Hindlimb muscle (tissue), 1 donor: ENCODE measurements around the gene CAV1. TPM values are rescaled to one million over a fixed set of nuclear protein-coding genes. Genes with fewer than 3 reads are reported as not detected.
"Not testable (repeated sequence)": the region's sequence is repeated elsewhere in the genome, so short reads cannot be mapped to it uniquely, and the experiment has no call there.

Source experiments
- DNase-seq: peaks from one replicate; pipeline ENCODE4 v3.0.0-alpha.2; 2013
- polyA plus RNA-seq: library from polyadenylated mRNA; unstranded; fragments of 120-200 nt; gene quantifications from one replicate; pipeline ENCODE4 v1.2.1, GENCODE V29; 2013; ENCODE audit not compliant: insufficient read length

The CAV1 gene
- polyA plus RNA-seq, 1 donor, result 196 TPM

DNA sequence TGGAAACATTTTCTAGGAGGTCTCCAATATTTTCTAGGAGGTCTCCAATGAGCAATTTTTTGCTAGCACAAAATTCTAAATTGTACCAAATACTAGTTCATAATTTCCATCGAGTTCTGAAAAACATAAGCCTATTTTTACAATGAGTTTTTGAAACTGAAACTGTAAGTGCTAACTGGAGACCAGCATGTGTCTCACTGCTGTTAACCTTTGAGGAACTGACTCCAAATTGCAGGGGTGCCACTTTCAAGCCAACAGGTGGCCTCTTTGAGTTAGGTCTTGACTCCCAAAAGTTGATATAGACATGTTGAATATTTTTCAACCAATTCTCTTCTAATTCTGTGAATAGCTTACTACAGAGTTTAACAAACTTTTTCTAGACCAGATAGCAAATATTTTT lies 58.8 kb downstream of the CAV1 start:
- DNase-seq, result no peak

- no peak for DNase-seq
Observed at GRCh38 chr7:116584721-116585120, 59.9 kb downstream of the CAV1 start.

DNA sequence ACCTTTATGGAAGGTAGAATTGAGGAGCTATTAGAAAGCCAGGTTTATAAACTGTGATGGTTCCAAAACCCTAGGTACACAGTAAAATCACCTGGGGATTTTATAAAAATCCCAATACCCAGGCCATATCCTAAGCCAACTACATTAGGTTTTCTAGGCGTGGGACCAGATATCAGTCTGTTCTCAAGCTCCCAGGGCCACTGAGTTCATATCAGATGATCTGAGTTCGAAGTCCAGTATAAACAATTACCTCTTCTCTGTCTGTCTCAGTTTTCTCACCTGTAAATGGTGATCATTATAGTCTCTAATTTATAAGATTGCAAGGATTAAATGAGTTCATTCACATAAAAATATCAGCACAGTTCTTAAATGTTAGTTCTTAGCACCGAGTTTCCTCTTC lies 60.6 kb downstream of the CAV1 start:
- DNase-seq, result no peak

- no peak for DNase-seq
Observed at GRCh38 chr7:116585967-116586366, 61.1 kb downstream of the CAV1 start.

- DNase-seq, result not testable (repeated sequence)
Observed at GRCh38 chr7:116587200-116587599, 62.4 kb downstream of the CAV1 start.

DNA sequence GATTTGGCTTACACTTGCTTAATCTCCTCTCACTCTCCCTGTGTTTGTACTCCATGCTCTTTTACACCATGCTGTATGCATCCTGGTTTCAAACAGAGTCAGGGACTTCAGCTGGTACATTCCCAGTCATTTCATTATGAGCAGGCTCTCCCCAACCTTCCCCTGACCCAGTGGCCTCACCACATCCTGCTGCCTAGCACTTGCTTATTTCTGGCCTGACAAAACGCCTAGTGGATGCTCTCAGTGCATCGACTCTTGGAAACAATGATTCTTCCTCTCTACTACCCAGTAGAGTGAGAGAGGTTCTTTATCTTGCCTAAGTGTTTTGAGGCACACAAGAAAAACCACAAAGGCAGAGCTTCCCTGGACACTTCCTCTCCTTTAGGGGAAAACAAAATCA lies 63.4 kb downstream of the CAV1 start:
- DNase-seq, result no peak

GRCh38 chr7:116588641-116589594 lies 64.1 kb downstream of the CAV1 start:
- no peak for DNase-seq

DNA sequence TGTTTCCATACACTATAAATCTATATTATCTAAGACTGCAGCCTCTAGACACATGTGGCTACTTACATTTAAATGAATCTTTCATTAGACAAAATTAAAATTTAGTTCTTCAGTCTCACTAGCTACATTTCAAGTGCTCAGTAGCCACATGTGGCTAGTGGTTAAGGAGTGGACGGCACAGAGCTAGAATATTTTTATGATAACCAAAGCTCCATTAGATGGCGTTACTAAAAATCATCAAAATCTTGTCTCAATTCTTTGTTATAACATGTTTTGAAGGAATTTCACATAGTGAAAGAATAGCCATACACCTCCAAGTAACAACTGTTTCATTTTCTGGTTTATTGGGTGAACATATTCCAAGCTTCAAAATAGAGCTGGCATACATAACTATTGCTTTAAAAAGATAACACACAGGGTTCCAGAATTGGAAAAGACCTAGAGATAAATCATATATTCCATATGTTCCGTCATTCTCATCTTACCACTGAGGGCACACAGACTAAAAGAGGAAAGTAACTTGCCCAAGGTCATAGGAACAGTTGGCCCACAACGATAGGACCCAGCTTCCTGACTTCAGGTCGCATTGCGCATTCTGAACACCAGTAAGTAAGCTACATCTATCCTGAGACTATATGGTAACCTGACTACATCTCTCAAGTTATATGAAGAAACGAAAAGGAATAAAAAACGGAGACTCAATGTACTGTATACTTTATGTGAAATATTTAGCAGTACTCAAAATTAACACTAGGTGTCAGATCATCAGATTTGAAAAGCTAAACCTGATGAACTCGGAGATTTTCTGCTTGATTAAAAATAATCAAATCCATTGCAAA lies 66.6 kb downstream of the CAV1 start:
- DNase-seq, result no peak

DNA sequence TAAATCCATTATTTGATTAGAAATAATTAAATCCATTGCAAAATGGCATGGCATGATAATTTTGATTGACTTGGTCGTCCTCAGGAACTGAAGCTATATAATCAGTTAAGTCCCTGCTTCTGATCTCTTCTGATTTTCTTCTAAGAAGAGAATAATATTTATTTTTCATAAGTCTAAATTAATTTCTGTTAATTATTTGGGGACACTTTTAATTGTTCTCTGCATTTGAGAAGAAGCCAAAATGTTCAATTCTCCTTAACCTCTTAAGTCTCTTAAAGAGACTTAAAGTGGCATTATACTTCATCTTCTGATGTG lies 67.2 kb downstream of the CAV1 start:
- no peak for DNase-seq

DNA sequence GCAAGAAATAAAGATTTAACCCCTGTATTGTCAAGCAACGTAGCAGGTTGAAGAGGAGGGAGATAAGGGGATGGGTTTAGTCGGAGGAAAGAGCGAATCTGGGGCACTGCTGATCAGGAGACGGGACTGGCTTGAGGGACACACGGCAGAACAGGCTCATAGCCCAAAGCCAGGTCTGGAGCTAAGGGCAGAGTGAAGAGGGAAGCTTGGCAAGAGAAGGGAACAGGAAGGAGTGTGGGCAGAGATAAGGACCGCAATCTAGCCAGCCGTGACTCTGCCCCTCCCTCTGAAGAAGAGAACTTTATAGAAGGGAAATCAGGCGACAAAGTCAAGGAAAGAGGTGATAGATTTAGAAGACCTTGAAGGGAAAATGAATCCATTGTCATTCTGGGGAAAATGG lies 67.6 kb downstream of the CAV1 start:
- DNase-seq, result no peak

DNA sequence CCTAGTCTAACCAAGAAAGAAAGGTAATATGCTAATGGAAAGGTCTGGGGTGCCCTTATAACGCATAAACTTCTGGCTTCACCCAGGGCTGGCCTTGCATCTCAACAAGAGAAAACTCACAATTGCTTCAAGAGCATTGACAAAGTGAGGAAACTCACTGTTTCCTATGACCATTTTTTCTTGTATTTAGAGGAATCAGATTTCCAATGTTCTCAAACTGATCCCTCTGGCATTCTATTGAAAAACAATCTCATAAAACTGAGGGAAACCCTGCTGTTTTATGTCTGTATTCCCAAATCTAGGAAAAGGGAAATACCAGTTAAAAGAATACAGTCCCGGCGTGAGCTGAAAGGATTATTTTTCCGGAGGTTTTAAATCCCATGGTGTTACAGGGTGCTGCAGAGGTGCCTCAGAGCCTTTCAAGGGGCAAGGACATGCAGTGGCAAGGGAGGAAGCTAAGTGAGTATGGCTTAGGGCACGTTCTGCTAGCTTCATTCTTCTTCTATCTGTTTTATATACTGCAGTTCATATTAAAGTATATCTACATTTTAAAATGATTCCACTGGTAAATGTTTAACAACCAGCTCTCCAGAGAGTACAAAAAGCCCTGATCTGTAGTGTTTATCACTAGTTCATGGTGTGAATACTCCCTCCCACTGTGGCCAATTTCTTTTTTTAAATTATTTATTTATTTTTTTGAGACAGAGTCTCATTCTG lies 68.7 kb downstream of the CAV1 start:
- no peak for DNase-seq

DNA sequence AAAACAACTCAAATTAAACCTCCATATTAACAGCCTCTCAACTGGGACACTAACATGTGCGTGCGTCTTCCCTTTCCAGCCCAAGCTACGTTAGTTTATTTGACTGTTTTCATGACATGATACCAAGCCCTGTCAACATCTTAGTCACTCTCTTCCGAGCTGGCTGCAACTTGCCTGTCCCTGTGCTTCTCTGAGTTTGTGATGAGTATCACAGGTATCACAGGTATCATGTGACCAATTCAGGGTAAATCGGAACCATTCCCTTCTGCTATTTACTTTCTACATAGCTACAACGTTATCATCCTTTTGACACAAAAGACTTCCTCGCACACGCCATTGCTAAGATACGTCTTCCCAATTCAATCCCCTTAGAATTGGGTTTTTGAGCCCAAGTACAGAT lies 70.2 kb downstream of the CAV1 start:
- DNase-seq, result no peak

GRCh38 chr7:116597384-116597783 lies 72.5 kb downstream of the CAV1 start:
- DNase-seq, result no peak

GRCh38 chr7:116598278-116598677 lies 73.4 kb downstream of the CAV1 start:
- DNase-seq, result no peak

DNA sequence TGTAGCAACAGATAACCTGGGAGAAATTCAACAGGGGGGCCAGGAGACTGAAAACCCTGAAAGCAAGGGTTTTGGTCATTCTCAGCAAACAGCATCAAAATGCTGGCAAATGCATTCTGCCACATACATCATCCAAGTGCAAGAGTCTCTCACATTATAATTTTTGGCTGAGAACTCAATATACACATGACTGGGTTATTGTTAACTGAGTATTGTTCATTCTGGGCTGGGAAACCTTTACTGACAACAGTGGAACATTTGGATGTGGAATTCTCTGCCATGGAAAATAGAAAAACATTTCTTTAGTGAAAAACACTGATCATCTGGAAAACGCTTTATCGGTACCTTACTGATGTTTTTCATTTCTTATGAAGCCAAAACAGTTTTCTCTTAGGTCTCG lies 74.0 kb downstream of the CAV1 start:
- DNase-seq, result no peak

DNA sequence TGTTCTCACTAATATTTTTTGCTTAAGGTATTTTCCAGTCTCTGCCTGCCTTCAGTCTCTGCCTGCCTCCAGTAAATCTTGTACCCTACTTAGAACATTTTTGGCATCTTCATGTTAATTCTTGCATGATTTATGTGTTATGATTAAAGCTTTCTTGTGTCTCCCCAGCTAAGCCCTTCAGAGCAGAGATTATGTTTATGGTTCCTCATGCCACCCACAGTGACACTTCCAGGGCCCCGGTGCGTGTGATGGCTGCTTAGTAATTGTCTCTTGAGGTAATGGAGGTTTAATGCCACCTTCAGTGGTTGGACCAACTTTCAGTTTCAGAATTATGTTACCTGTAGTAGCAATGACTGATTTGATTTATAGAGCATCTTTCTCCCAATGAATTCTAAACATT lies 76.6 kb downstream of the CAV1 start:
- DNase-seq, result no peak

- DNase-seq, result no peak
Observed at GRCh38 chr7:116607299-116607698, 82.5 kb downstream of the CAV1 start.

DNA sequence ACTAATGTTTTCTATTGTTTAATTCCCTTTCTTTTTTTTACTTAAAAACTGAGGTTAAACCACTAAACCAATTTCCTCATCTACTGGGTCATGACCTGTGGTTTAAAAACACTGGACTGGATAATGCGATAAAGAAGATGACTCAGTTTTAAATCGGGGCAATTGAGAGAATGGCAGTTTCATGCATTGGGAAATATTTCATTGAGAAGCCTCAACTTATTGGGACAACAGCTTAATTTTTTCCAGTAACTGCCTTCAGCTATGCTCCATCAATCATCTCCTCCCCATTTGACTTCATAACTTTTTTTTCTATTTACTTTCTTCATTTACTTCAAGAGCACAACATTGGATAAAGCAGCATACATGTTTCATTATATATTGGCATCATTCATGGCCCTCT lies 85.4 kb downstream of the CAV1 start:
- no peak for DNase-seq

GRCh38 chr7:116610721-116611120 lies 85.9 kb downstream of the CAV1 start:
- no peak for DNase-seq
